K562 (cell line): Measurements from ENCODE around the gene NEB. TPM values are rescaled to one million over a fixed set of nuclear protein-coding genes. Genes with fewer than 3 reads are reported as not detected.

ENCODE experiments used
- ARNT ChIP-seq, 2 experiments: fragments of 450-650 bp; IDR thresholded peaks; 2 replicates each; pipeline ENCODE4 v1.6.1; 2016; ENCODE audit warnings: mild to moderate bottlenecking in 1 of 2
- CTCFL ChIP-seq: IDR thresholded peaks from 2 replicates; pipeline ENCODE4 v1.6.1; 2011; ENCODE audit warnings: borderline replicate concordance, low read depth, mild to moderate bottlenecking, moderate library complexity, low read length; ENCODE audit not compliant: insufficient read depth, poor library complexity, severe bottlenecking
- E4F1 ChIP-seq: fragments of 250-450 bp; sonication (Bioruptor Pico); IDR thresholded peaks from 2 replicates; pipeline ENCODE4 v1.5.0; 2021; ENCODE audit warnings: mild to moderate bottlenecking, borderline replicate concordance
- FOS ChIP-seq: IDR thresholded peaks from 3 replicates; pipeline ENCODE4 v1.6.1; 2011; ENCODE audit not compliant: insufficient read length; ENCODE audit errors: extremely low read depth
- FOXA1 ChIP-seq: fragments of 450-650 bp; IDR thresholded peaks from 2 replicates; pipeline ENCODE4 v1.6.1; 2016; ENCODE audit warnings: mild to moderate bottlenecking, borderline replicate concordance
- GABPB2 ChIP-seq: fragments of 250-450 bp; sonication (Bioruptor Pico); conservative IDR thresholded peaks from 2 replicates; pipeline ENCODE4 v1.5.1; 2021; ENCODE audit warnings: mild to moderate bottlenecking
- GATAD2A ChIP-seq: fragments of 450-650 bp; IDR thresholded peaks from 2 replicates; pipeline ENCODE4 v1.6.1; 2017
- HDAC2 ChIP-seq: fragments of 450-650 bp; IDR thresholded peaks from 2 replicates; pipeline ENCODE4 v1.6.1; 2016; ENCODE audit warnings: mild to moderate bottlenecking
- HDAC6 ChIP-seq: IDR thresholded peaks from 2 replicates; pipeline ENCODE4 v1.6.1; 2012; ENCODE audit warnings: low read depth, mild to moderate bottlenecking, control low read depth, inconsistent platforms, low read length, moderate library complexity
- HSF4 ChIP-seq: fragments of 250-450 bp; sonication (Bioruptor Pico); IDR thresholded peaks from 2 replicates; pipeline ENCODE4 v2.1.2; 2022; ENCODE audit warnings: mild to moderate bottlenecking, moderate library complexity, borderline replicate concordance
- KLF1 ChIP-seq: fragments of 450-650 bp; IDR thresholded peaks from 2 replicates; pipeline ENCODE4 v1.6.1; 2016; ENCODE audit warnings: missing genetic modification characterization, missing compliant biosample characterization
- MCM3 ChIP-seq: fragments of 450-650 bp; IDR thresholded peaks from 2 replicates; pipeline ENCODE4 v1.6.1; 2016
- NCOA6 ChIP-seq: fragments of 450-650 bp; IDR thresholded peaks from 2 replicates; pipeline ENCODE4 v1.6.1; 2017; ENCODE audit warnings: mild to moderate bottlenecking
- PCBP1 ChIP-seq: fragments of 200-400 bp; formaldehyde crosslinking; IDR thresholded peaks from 2 replicates; pipeline ENCODE4 v1.6.1; 2018; ENCODE audit warnings: mild to moderate bottlenecking, low read depth, low read length; ENCODE audit not compliant: poor library complexity, severe bottlenecking
- POLR2A ChIP-seq: fragments of 450-650 bp; conservative IDR thresholded peaks from 2 replicates; pipeline ENCODE4 v1.6.1; 2016
- RBFOX2 ChIP-seq: fragments of 200-400 bp; formaldehyde crosslinking; IDR thresholded peaks from 2 replicates; pipeline ENCODE4 v1.6.1; 2017; ENCODE audit warnings: low read depth, mild to moderate bottlenecking, low read length, moderate library complexity
- RNF2 ChIP-seq: sonication (generic); IDR thresholded peaks from 2 replicates; pipeline ENCODE4 v1.6.1; 2016
- SETDB1 ChIP-seq: IDR thresholded peaks from one replicate; pipeline ENCODE4 v1.6.1; 2012; ENCODE audit warnings: low read length, control low read depth, inconsistent platforms
- SMARCE1 ChIP-seq: fragments of 450-650 bp; IDR thresholded peaks from 2 replicates; pipeline ENCODE4 v1.7.1; 2016; ENCODE audit warnings: mild to moderate bottlenecking
- YY1 ChIP-seq, 3 experiments: IDR thresholded peaks; 2 replicates each; pipeline ENCODE4 v1.6.1; 2011; ENCODE audit warnings: low read length in 2 of 3, mild to moderate bottlenecking in 2 of 3, moderate library complexity in 2 of 3, borderline replicate concordance in 1 of 3, control low read depth in 1 of 3, low read depth in 1 of 3; ENCODE audit not compliant: insufficient read depth in 3 of 3, insufficient replicate concordance in 2 of 3, control insufficient read depth in 1 of 3, insufficient read length in 1 of 3; ENCODE audit errors: extremely low read depth in 1 of 3
- ZFPM2 ChIP-seq: fragments of 250-450 bp; sonication (Bioruptor Pico); IDR thresholded peaks from 2 replicates; pipeline ENCODE4 v1.5.1; 2022; ENCODE audit warnings: mild to moderate bottlenecking
- ZFX ChIP-seq: sonication (generic); formaldehyde crosslinking; IDR thresholded peaks from 2 replicates; pipeline ENCODE4 v1.8.0; 2022; ENCODE audit warnings: mild to moderate bottlenecking, missing genetic modification reagents, moderate library complexity
- ZNF212 ChIP-seq: fragments of 450-650 bp; formaldehyde crosslinking; IDR thresholded peaks from 2 replicates; pipeline ENCODE4 v1.4.0; 2020; ENCODE audit warnings: mild to moderate bottlenecking
- ZNF586 ChIP-seq: fragments of 450-650 bp; formaldehyde crosslinking; conservative IDR thresholded peaks from 2 replicates; pipeline ENCODE4 v1.4.0; 2020; ENCODE audit warnings: mild to moderate bottlenecking, moderate library complexity
- ZNF79 ChIP-seq: fragments of 250-450 bp; sonication (Bioruptor Pico); IDR thresholded peaks from 2 replicates; pipeline ENCODE4 v1.4.0; 2020; ENCODE audit warnings: low read depth, mild to moderate bottlenecking, moderate library complexity
- polyA plus RNA-seq, 8 experiments: library from polyadenylated mRNA; depleted of rRNA in 4 of 8; stranded (reverse) in 5 of 8; unstranded in 3 of 8; fragments of >200 nt; fragmentation: Nextera tagmentation in 2 of 8; fragmentation: Illumina TruSeq in 1 of 8; extraction: Ambion mirVana in 2 of 8; extraction: Trizol in 1 of 8; gene quantifications; 2 replicates each; pipeline versions ENCODE4 v1.2.1 to v1.2.3, GENCODE V29; 2011 to 2014; ENCODE audit warnings: inconsistent platforms in 1 of 8, missing spikeins in 1 of 8
- total RNA-seq, 7 experiments: library from RNA; depleted of rRNA in 6 of 7; stranded (reverse); fragments of >200 nt in 6 of 7; fragmentation: Illumina TruSeq in 2 of 7; extraction: Trizol in 2 of 7; gene quantifications; 2 replicates each; pipeline versions ENCODE4 v1.2.1 to v1.2.3, GENCODE V29; 2011 to 2021; ENCODE audit warnings: low replicate concordance in 1 of 7

The NEB gene
- total and polyA plus RNA-seq, 9 of the 15 experiments (the other 6 are each of a cell fraction or from before 2014, with no cell fraction given): 1.7 to 3.8 (median 2.9) TPM

- TF ChIP-seq YY1 (IDR thresholded peaks at IDR 0.05; ENCODE audit: borderline replicate concordance in 1 of 3, control insufficient read depth in 1 of 3, extremely low read depth in 1 of 3, insufficient read depth in 3 of 3, insufficient read length in 1 of 3, insufficient replicate concordance in 2 of 3, low read depth in 1 of 3, low read length in 2 of 3): no peak
- no peak for TF ChIP-seq FOXA1
- TF ChIP-seq GABPB2: no peak
- no peak for TF ChIP-seq ZNF586
- no peak for TF ChIP-seq MCM3
- no peak for TF ChIP-seq E4F1 (CRISPR knock-in tag)
- TF ChIP-seq GATAD2A: no peak
- no peak for TF ChIP-seq SETDB1
- TF ChIP-seq HDAC2: no peak
- no peak for TF ChIP-seq HSF4 (CRISPR knock-in tag)
- peak; percentile 22 for TF ChIP-seq FOS
- TF ChIP-seq PCBP1: no peak
- no peak for TF ChIP-seq KLF1
- no peak for TF ChIP-seq ZNF212 (CRISPR knock-in tag)
- peak; percentile 59; the same call in 1 of the 2 replicates for TF ChIP-seq SMARCE1
- TF ChIP-seq RNF2: no peak
- no peak for TF ChIP-seq POLR2A
- TF ChIP-seq NCOA6: no peak
- no peak for TF ChIP-seq RBFOX2
- no peak for TF ChIP-seq ARNT (IDR thresholded peaks at IDR 0.05)
- TF ChIP-seq CTCFL: no peak
- TF ChIP-seq HDAC6: no peak
- TF ChIP-seq ZFX (CRISPR knock-in tag): no peak
- TF ChIP-seq ZFPM2 (CRISPR knock-in tag): no peak
- TF ChIP-seq ZNF79 (CRISPR knock-in tag): no peak
Observed at GRCh38 chr2:151767536-151767935, 33.3 kb upstream of the NEB start (continued).
